SK-N-SH (cell line): ENCODE measurements around the gene GRIN2A.

Experiments used
- CTCF ChIP-seq: fragments of 200-600 bp; sonication (generic); IDR thresholded peaks from 2 replicates; pipeline ENCODE4 v1.6.1; 2017; ENCODE audit warnings: antibody characterized with exemption, mild to moderate bottlenecking, moderate library complexity
- EP300 ChIP-seq, 2 experiments: IDR thresholded peaks; 2 replicates each; pipeline versions ENCODE4 v1.4.0 to v1.6.1; 2012; ENCODE audit warnings: borderline replicate concordance in 1 of 2, low read depth in 1 of 2, low read length in 1 of 2
- EZH2phosphoT487 ChIP-seq: fragments of 200-600 bp; sonication (generic); IDR thresholded peaks from 2 replicates; pipeline ENCODE4 v1.6.1; 2017; ENCODE audit warnings: low read depth, mixed run types, mild to moderate bottlenecking, antibody characterized with exemption, moderate library complexity, borderline replicate concordance
- GATA2 ChIP-seq: sonication (generic); formaldehyde crosslinking; IDR thresholded peaks from 2 replicates; pipeline ENCODE4 v1.5.0; 2020; ENCODE audit warnings: mild to moderate bottlenecking, missing genetic modification reagents
- NRF1 ChIP-seq: IDR thresholded peaks from 2 replicates; pipeline ENCODE4 v1.6.1; 2012; ENCODE audit warnings: low read depth, mild to moderate bottlenecking, low read length
- REST ChIP-seq: IDR thresholded peaks from 2 replicates; pipeline ENCODE4 v1.6.1; 2012; ENCODE audit warnings: mild to moderate bottlenecking, low read depth, low read length, moderate library complexity
- SIN3A ChIP-seq: IDR thresholded peaks from 2 replicates; pipeline ENCODE4 v1.6.1; 2012; ENCODE audit warnings: low read depth, mild to moderate bottlenecking, low read length, moderate library complexity, borderline replicate concordance
- TAF1 ChIP-seq: IDR thresholded peaks from 2 replicates; pipeline ENCODE4 v1.6.1; 2012; ENCODE audit warnings: low read depth, mild to moderate bottlenecking, low read length, moderate library complexity, borderline replicate concordance
- USF2 ChIP-seq: fragments of 150-350 bp; IDR thresholded peaks from 2 replicates; pipeline ENCODE4 v1.6.1; 2017; ENCODE audit warnings: antibody characterized with exemption, low read length, low read depth, borderline replicate concordance
- ZBTB33 ChIP-seq: IDR thresholded peaks from 2 replicates; pipeline ENCODE4 v1.4.0; 2012; ENCODE audit warnings: low read depth, borderline replicate concordance

- no peak for TF ChIP-seq SIN3A
- no peak for TF ChIP-seq CTCF
- TF ChIP-seq TAF1 = no peak
- no peak for TF ChIP-seq USF2
- TF ChIP-seq EP300 (IDR thresholded peaks at IDR 0.05; ENCODE audit: borderline replicate concordance in 1 of 2, low read depth in 1 of 2, low read length in 1 of 2) = no peak
- TF ChIP-seq NRF1 = no peak
- TF ChIP-seq EZH2phosphoT487 = no peak
- TF ChIP-seq GATA2 (CRISPR knock-in tag) = no peak
- no peak for TF ChIP-seq REST
- no peak for TF ChIP-seq ZBTB33
Observed at GRCh38 chr16:9766891-9767290, 415.3 kb downstream of the GRIN2A start.
